GM21737 (cell line): Measurements from ENCODE around the gene ZNF584.
"Not testable (repeated sequence)": the region's sequence is repeated elsewhere in the genome, so short reads cannot be mapped to it uniquely, and the experiment has no call there.

Experiments used
- ATAC-seq: cut with Tn5 transposase; IDR thresholded peaks from one replicate; pipeline ENCODE4 v1.9.1; 2021; ENCODE audit warnings: mild to moderate bottlenecking, moderate library complexity; ENCODE audit not compliant: unreplicated experiment

The ZNF584 gene

DNA sequence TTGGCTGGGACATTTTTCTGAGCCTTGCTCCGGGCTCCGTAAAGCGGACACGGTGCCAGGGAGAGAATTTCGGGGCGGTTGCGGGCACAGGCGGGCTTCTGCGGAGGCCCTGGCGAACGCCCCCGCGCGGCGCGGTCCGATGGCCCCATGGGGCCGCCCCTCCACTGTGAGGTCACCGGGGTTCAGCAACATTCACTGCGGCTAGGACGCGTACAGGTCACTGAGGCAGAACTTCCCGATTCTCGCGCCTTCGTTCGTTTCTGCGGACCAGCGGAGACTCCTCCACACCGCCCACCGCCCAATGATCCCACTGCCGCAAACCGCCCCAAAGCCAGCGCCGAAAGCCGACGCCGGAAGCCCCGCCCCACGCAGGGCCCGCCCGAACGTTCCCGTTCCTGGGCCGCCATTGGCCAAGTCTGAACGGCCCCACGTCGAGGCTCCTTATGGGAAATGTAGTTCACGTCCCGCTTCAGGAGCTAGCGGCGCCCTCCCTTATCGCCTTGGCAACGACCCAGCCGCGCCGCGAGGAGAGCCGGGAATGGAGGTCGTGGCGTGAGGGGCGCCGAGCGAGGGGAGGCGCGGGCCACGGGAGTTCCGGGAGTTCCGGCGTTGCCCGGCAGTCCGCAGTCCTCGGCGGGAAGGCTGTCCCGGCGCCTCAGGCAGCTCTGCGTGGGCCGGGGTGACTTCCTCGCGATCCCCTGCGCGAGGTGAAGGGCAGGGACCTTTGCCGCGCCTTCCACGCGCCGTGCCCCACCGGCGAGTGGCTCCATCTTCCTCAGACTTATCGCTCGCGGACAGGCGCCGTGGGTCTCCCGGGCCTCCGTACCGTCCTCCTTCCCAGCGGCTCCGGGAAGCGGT lies at the start of gene ZNF584:
ZNF584 (plus strand) TSS at position 498 of the 858 bp plus-strand sequence. CDS start 499 bp downstream, outside the sequence.
- peak; percentile 90 for ATAC-seq

GRCh38 chr19:58361900-58362271 lies 46.6 kb upstream of the ZNF584 start:
- ATAC-seq: no peak

- peak; percentile 78 for ATAC-seq
Measured at GRCh38 chr19:58362272-58362994, 46.0 kb upstream of the ZNF584 start, which contains the start of gene ZNF497. ZNF497 (minus strand) TSS chr19:58362751; CDS start chr19:58357635, 5,116 bp downstream.

- ATAC-seq: no peak
Measured at GRCh38 chr19:58364146-58364545, 44.3 kb upstream of the ZNF584 start.

- ATAC-seq: no peak
Measured at GRCh38 chr19:58366585-58367430, 41.6 kb upstream of the ZNF584 start.

DNA sequence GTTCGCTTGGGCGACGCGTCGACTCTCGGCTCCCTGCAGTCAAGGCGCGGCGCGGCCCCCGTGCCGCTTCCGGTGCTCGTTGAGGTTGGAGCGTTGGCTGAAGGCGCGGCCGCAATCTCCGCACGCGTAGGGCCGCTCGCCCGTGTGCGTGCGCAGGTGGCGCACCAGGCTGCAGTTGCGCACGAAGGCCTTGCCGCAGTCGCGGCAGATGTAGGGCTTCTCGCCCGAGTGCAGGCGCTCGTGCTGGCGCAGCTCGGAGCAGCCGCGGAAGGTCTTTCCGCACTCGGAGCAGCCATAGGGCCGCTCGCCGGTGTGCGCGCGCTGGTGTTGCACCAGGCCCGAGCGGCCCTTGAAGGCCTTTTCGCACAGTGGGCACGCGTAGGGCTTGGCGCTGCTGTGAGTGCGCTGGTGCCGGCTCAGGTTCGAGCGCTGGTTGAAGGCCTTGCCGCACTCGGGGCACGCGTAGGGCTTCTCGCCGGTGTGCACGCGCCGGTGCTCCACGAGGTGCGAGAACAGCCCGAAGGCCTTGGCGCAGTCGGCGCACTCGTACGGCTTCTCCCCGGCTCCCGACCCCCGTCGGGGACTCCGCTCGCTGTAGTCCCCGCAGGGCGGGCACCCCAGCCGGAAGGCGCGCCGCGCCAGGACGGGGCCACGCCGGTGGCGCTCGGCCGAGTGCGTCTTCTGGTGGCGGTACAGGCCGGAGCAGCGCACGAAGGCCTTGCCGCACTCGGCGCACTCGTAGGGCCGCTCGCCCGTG lies 40.6 kb upstream of the ZNF584 start:
- no peak for ATAC-seq

- no peak for ATAC-seq
Measured at GRCh38 chr19:58368561-58369360, 39.7 kb upstream of the ZNF584 start.

DNA sequence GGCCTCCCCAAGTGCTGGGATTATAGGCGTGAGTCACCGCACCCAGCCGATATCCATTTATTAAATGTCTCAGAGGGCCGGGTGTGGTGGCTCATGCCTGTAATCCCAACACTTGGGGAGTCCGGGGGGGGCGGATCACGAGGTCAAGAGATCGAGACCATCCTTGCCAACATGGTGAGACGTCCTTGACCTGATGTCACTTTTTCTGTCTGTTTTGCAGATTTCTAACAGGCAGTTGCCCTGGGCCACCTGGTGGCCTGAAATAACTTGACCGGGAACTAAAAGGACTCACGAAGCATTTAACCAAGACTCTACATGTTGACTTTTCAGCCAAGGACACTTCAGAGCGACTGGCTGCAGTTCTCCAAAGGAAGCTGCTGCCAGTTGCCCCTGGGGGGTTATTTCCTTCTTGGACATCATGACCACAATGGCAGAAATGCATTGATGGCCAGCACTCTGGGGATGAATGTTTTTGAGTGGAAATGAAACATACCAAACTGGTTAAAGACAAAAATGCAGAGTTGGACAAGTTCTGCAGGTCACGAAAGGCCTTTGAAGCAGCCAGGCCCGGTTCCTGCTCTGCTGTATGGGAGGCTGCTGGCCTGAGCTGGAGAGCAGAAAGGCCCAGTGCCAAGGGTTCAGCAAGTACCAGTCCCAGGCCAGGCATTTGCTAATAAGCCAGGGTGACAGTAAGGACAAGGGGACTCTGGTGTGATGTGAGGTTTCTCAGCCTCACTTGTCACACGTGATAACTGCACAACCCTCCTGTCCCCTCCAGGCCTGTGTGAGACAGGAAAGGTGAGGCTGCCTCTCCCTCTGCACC lies 35.9 kb upstream of the ZNF584 start:
- ATAC-seq: no peak

DNA sequence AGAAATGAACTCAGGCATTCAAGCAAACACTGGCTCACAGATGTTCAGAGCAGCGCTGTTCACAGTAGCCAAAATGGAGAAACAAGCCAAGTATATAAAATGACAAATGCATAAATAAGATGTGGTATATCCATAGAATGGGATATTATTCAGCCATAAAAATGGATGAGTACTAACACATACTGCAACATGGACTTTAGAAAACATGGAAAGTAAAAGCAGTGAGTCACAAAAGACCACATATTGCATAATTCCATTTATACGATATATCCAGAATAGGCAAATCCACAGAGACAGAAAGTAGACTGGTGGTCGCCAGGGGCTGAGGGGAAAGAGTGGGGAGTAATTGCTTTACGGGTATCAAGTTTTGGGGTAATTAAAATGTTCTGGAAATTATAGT lies 34.2 kb upstream of the ZNF584 start:
- no peak for ATAC-seq

GRCh38 chr19:58376724-58377123 lies 31.7 kb upstream of the ZNF584 start:
- ATAC-seq: not testable (repeated sequence)

GRCh38 chr19:58379246-58379645 lies 29.2 kb upstream of the ZNF584 start:
- no peak for ATAC-seq

DNA sequence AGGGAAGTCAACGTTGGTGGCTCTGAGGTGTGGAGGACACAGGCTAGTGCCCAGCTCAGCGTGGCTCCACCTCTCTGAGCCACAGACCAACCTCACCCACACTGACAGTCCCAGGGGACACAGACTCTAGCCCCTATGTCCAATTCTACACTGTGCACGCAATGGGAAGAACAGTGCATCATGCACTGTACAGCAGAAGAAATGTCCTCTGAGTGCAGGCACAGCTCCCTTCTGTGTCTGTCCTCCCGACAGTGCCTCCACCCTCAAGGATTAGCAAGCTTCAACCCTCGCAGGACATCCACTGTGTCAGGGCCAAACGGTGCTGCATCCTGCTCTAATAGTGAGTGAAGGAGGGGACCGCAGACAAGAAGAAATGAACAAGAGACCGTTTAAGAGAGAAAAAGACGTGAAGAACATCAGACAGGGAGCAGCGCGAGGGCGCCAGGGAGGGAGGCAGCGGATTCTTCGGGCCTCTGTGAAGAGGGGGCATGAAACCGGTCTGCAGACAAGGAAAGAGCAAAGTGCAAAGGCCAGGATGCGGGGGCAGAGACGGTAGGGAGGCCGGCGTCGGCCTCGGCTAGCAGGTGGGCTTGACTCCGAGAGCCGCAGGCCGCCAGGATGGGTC lies 28.3 kb upstream of the ZNF584 start:
- no peak for ATAC-seq

DNA sequence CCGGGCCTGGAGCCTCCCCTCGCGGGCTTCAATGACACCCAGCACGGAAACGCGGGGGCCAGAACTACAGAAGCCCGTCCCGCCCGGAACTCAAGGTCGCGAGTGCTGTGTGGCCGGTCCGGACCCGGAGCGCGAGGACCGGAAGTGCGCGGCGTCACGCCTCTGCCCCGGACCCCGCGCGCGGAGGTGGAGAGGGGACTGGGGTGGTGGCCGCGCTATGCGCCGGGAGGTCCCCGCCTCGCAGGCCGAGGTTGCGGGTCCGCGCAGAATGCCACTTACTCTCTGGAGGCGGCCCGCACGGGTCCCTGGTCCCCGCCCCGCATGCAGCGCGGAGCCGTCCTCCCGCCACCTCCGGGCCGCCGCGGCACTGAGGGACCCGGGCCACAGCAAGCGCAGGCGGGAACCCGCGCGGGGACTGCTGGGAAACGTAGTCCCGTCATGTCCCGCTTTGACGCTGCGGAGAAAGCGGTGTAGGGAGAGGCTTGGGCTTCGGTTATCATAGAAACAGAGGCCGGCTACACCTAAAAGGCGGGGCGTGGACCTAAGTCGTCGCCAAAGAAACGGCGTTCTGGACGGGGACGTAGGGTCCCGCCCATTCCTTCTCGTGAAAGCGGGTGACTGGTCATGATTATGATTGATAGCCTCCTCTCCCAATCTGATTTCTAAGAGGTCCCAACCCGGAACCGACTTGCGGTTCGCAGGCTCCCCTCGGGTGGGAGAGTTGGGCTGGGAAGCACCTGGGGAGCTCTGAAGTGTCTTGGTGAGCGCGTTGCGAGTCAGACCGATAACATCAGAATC lies 27.6 kb upstream of the ZNF584 start, which contains the start of gene ZNF837:
ZNF837 (minus strand) TSS at position 369 of the 798 bp plus-strand sequence. CDS start 11,698 bp downstream, outside the sequence.
- peak; percentile 81 for ATAC-seq

DNA sequence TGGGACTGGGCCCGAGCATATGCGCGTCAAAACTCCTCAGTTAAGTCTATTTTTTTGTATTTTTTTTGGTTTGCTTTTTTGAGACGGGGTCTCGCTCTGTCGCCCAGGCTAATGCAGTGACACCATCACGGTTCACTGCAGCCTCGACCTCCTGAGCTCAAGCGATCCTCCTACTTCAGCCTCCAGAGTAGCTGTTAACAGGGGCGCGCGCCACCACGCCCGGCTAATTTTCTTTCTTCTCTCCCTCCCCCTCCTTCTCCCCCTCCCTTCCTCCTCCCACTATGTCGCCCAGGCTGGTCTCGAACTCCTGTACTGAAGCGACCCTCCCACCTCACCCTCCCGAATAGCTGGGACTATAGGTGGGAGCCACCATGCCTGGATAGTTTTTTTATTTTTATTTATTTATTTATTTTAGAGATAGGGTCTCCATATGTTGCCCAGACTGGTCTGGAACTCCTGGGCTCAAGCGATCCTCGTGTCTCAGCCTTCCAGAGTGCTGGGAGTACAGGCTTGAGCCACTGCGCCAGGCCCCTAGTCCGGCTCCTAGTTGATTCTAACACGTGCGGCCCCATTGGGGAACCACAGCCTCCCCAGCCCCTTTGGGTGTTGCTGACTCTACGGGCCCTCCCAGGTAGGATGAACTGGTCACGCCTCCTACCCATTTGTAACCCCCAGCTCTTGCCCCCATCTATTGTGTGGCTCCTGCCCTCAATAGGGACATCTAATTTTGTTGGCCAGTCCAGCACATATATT lies 26.8 kb upstream of the ZNF584 start:
- ATAC-seq: no peak

DNA sequence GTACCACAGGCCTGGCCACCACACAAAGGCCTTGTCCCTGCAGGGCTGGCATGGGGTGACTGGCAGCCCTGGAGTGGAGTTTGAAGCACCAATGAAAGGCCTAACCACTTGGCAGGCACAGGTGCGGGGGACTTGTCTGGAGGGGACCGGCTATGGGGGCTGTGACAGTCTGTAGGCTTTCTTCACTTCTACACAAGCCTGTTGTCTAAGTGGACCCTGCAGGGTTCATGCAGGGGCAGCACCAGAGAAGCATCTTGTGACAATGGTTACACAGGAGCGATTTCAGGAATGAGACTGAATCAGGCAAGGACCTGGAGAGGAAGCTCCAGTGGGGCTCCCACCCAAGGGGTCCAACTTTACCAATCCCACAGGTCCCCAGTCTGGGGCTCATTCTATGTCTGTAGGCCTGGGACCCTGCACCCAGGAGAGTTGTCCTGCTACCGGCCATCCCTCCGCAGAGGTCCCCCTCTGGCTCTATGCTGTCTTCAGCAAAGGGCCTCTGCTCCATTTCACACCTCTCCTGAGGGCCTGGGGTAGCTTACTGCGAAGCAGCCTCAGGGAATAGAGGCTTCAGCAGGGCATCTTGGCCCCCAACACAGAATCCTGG lies 25.3 kb upstream of the ZNF584 start:
- no peak for ATAC-seq

DNA sequence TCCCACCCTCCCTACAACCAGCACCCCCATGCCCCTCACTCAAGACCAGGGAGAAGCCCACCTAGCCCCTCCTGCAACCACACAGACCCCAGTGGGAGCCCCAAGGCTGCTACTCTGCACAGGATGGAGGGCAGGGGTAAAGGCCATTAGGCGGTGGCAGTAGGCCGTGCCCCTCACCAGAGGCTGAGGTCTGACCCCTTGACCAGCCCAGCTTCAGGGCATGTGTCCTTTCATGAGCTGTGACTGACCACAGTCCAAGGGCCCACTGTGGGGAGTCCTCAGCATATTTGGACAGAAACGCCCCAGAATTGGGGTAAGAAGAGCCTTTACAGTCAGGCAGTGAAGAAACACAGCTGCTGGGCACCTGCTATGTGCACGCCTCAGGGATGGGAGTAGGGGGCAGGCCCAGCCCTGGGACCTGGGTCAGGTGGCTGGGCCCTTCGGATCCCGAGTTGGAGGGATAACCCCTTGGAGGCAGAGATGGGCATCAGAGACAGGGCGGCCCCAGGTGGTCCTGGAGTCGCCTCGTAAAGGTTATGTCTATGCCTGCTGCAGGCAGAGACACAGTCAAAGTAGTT lies 23.0 kb upstream of the ZNF584 start:
- ATAC-seq: no peak
